NCI-H1048 (cell line): ENCODE measurements around the gene OSBPL2.

Experiments
- DNase-seq: peaks from one replicate; lab custom pipeline; 2025; lab: John Stamatoyannopoulos, UW

Gene OSBPL2

GRCh38 chr20:62206388-62206775 lies 31.9 kb upstream of the OSBPL2 start:
- no peak for DNase-seq

- DNase-seq = no peak
These were observed 30.1 kb upstream of the OSBPL2 start for GRCh38 chr20:62208061-62208794.

DNA sequence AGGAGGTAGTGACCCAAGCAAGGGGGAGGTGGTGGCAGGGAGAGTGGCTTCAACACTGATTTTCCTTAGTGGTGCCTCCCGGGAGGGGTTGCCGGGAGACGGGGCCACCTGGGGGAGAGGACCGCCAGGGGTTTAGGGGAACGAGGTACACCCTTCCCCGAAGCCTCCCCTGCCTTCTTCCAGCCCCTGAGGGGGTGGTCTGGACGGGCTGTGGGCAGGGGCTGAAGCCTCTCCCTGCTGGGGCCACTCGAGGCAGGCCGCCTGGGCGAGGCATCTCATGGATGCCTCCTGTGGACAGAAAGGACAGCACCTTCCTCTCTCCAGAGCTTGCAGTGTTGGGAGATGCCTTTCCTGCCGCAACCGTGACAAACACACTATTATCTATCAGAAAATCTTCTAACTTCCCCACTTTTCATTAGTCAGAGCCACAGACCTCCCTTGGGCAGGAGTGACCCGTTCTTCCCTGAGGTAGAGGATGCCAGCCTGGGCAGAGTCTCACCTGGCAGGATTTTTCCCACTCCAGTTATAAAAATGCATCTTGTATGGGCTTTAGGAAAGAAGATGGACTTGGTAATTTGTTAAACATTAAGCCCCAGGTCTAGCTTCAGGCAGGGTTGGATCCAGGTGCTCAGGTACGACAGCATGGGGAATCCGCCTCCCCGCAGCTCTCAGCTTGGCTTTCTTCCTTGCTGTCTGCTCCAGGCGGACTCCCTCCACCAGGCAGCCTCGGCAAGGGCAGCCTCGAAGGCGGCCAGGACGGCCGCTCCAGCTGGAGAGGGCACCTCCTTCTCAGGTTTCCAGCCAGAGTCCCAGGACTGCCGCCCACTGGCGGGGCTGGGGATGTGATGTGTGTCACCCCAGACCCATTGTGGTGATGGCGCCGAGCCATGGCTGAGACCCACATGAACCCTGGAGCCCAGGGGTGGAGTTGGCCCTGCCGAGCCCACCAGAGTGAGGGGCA lies 29.2 kb upstream of the OSBPL2 start:
- no peak for DNase-seq

DNA sequence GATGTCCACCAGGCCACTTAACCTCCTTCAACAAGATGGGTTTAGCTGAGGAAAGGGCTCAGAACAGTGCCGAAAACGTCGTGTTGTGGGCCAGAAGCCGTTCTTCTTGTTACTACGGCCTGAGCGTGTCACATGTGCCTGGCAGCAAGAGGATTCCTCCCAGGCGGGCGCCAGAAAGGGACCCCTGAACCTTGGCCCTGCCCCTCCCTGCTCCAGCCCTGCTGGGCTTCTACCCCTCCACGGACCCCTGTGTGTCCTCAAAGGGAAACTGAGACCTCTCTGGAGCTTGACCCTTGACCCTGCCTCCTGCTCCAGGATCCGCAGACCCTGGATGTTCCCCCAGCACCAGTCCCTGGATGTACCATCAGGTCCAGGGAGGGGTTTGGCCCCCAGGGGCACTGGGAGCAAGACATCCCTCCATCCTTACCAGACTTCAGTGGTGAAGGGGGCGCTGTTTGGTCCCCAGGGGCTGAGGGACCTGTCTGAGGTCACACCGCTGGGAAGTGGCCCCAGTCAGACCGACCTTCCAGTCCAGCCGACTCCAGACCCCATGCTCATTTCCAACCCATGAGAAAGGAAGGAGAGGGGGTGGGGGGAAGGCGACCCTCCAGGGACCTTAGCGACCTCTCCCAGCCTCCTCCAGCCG lies 28.3 kb upstream of the OSBPL2 start:
- no peak for DNase-seq

- DNase-seq = no peak
These were observed 27.8 kb upstream of the OSBPL2 start for GRCh38 chr20:62210496-62210855.

DNA sequence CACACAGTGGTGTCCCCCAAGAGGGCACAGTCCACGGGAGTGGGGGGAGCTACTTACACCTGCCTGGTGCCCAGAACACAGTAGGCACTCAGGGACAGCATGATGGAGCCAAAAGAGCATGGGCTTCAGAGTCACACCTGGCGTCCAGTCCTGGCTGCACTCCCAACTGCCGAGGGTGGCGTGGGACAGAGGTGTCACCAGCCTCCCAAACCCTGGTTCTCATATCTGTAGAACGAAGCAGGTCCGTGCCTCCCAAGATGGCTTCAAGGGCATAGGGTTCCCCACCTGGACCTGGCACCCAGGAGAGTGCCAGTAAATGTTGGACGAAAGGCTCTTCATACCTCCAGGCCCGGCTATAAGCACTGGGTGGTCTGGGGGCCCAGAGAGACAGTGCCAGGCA lies 27.1 kb upstream of the OSBPL2 start:
- DNase-seq = no peak

GRCh38 chr20:62211769-62212288 lies 26.5 kb upstream of the OSBPL2 start:
- no peak for DNase-seq

DNA sequence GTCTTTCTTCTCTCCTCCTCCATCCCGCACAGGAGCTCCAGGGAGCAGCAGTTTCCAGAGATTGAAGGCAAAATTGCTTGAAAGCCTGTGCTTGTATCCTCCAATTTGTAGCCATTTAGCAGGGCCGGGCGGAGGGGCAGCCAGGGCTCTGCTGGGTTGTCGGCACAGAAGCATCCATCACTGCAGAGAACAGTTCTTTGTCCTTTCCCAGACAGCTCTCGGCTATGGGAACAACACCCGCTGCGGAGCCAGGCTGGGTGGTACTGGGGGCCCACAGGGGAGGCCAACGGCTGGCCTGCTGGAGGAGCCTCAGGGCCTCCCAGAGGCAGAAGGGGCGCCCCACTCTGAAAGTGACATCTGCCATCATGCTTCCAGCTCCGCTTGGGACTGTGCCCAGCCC lies 26.0 kb upstream of the OSBPL2 start:
- DNase-seq = no peak

- DNase-seq = no peak
These were observed 24.3 kb upstream of the OSBPL2 start for GRCh38 chr20:62214067-62214466.

- no peak for DNase-seq
These were observed 23.0 kb upstream of the OSBPL2 start for GRCh38 chr20:62215020-62215990.

- DNase-seq = no peak
These were observed 22.2 kb upstream of the OSBPL2 start for GRCh38 chr20:62215991-62216635.

DNA sequence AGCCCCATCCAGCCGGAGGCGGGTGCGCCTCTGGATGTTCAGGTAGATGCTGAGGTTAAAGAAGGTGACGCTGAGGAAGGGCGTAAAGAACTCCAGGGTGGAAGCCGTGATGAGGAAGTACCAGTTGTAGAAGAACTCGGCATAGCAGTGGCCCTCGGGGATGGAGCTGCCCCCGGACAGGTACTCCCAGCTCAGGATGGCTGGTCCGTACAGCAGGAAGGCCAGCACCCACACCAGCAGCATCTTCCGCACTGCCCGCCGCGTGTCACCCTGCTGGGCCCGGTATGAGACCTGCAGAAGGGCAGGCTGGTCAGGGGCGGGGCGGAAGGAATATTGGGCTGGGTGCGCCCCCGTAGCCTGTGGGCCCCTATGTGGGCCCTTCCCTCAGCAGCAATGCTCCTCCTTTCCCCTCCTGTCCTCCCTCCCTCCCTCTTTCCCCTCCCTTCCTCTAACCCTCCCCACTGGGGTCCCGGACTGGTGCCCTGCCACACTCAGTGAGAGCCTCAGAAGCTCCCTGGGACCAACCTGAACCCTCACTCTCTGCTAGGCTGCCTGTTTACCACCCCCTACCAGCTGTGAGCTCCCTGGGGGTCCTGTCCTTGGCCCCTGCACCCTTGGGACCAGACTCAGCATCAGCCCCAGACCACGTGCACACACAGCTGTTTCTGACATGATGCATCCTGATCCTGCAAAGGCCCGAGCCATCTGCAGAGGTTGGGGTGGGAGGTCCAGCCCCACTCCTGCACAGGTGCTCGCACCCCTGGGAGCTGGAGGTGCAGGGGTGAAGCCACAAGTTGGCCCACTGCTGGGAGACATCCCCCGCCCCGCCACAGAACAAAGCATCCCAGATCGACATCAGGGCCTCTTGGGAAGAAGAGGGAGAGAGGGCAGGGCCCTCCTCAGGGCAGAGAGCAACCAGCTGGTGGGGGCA lies 21.4 kb upstream of the OSBPL2 start:
- no peak for DNase-seq

GRCh38 chr20:62217913-62218773 lies 20.2 kb upstream of the OSBPL2 start:
- no peak for DNase-seq

- no peak for DNase-seq
These were observed 19.0 kb upstream of the OSBPL2 start for GRCh38 chr20:62219101-62219991.

GRCh38 chr20:62219992-62220665 lies 18.2 kb upstream of the OSBPL2 start, which contains the start of gene HRH3:
Gene HRH3 (minus strand): TSS chr20:62220278. CDS start chr20:62219970, 308 bp downstream.
- no peak for DNase-seq

- no peak for DNase-seq
These were observed 17.4 kb upstream of the OSBPL2 start for GRCh38 chr20:62220666-62221568.
